ENCODE data around the gene MRPS2.

MRPS2 gene

GRCh38 chr9:135471791-135472640, 28.5 kb upstream of the MRPS2 start:
- no peaks in the 10 kb centered on the region for H3K36me3 ChIP-seq (ENCODE audit: control insufficient read depth, insufficient read depth, low read length)
- no peaks in the 10 kb centered on the region for H3K4me1 ChIP-seq (ENCODE audit: control insufficient read depth, insufficient read depth, low read length)
- no peaks in the 10 kb centered on the region for H3K27me3 ChIP-seq (ENCODE audit: control insufficient read depth, insufficient read depth, low read length)
- no peaks in the 10 kb centered on the region for H3K9me3 ChIP-seq (ENCODE audit: control insufficient read depth, insufficient read depth, low read length)
- H3K4me3 ChIP-seq (ENCODE audit: low read depth, low read length), result no peak overlapping the region
- H3K9ac ChIP-seq (ENCODE audit: low read depth, low read length), result no peak overlapping the region

- no peak overlapping the region for H3K9ac ChIP-seq (ENCODE audit: low read depth, low read length)
- H3K9me3 ChIP-seq (ENCODE audit: control insufficient read depth, insufficient read depth, low read length), result no peaks in the 10 kb centered on the region
- H3K27me3 ChIP-seq (ENCODE audit: control insufficient read depth, insufficient read depth, low read length), result no peaks in the 10 kb centered on the region
- H3K36me3 ChIP-seq (ENCODE audit: control insufficient read depth, insufficient read depth, low read length), result no peaks in the 10 kb centered on the region
- no peaks in the 10 kb centered on the region for H3K4me1 ChIP-seq (ENCODE audit: control insufficient read depth, insufficient read depth, low read length)
- H3K4me3 ChIP-seq (ENCODE audit: low read depth, low read length), result no peak overlapping the region
These were observed 26.4 kb upstream of the MRPS2 start for GRCh38 chr9:135473972-135474543.

DNA sequence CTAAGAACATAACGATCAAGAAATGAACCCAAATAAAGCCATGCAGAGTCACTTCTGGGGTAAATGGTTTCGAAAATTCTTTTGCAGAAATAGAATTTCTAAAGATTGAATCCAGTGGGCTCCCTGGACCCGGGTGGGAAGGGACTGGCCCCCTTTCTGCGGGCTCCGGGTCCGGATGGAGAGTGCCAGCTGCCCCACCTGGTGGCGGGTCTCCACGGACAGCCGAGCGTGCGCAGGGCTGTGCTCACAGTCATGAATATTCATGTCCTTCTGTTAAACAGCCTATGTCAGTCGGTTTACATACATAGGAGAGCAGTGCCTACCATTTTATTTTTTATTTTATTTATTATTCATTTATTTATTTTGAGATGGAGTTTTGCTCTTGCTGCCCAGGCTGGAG, 25.6 kb upstream of the MRPS2 start:
- Histone ChIP-seq H3K27me3 (ENCODE audit: control insufficient read depth, insufficient read depth, low read length) (no peaks in the 10 kb centered on the region), H3K4me3 (ENCODE audit: low read depth, low read length) (no peak overlapping the region), H3K9me3 (ENCODE audit: control insufficient read depth, insufficient read depth, low read length) (no peaks in the 10 kb centered on the region), H3K9ac (ENCODE audit: low read depth, low read length) (no peak overlapping the region), H3K4me1 (ENCODE audit: control insufficient read depth, insufficient read depth, low read length) (no peaks in the 10 kb centered on the region), H3K36me3 (ENCODE audit: control insufficient read depth, insufficient read depth, low read length) (no peaks in the 10 kb centered on the region)

- no peaks in the 10 kb centered on the region for H3K36me3 ChIP-seq (ENCODE audit: control insufficient read depth, insufficient read depth, low read length)
- no peaks in the 10 kb centered on the region for H3K27me3 ChIP-seq (ENCODE audit: control insufficient read depth, insufficient read depth, low read length)
- no peak overlapping the region for H3K9ac ChIP-seq (ENCODE audit: low read depth, low read length)
- no peak overlapping the region for H3K4me3 ChIP-seq (ENCODE audit: low read depth, low read length)
- H3K4me1 ChIP-seq (ENCODE audit: control insufficient read depth, insufficient read depth, low read length), result no peaks in the 10 kb centered on the region
- no peaks in the 10 kb centered on the region for H3K9me3 ChIP-seq (ENCODE audit: control insufficient read depth, insufficient read depth, low read length)
These were observed 23.7 kb upstream of the MRPS2 start for GRCh38 chr9:135476561-135477355.

- no peaks in the 10 kb centered on the region for H3K27me3 ChIP-seq (ENCODE audit: control insufficient read depth, insufficient read depth, low read length)
- no peak overlapping the region for H3K4me3 ChIP-seq (ENCODE audit: low read depth, low read length)
- H3K4me1 ChIP-seq (ENCODE audit: control insufficient read depth, insufficient read depth, low read length), result no peaks in the 10 kb centered on the region
- H3K36me3 ChIP-seq (ENCODE audit: control insufficient read depth, insufficient read depth, low read length), result no peaks in the 10 kb centered on the region
- no peak overlapping the region for H3K9ac ChIP-seq (ENCODE audit: low read depth, low read length)
- no peaks in the 10 kb centered on the region for H3K9me3 ChIP-seq (ENCODE audit: control insufficient read depth, insufficient read depth, low read length)
These were observed 22.3 kb upstream of the MRPS2 start for GRCh38 chr9:135478191-135478590.

- H3K4me1 ChIP-seq (ENCODE audit: control insufficient read depth, insufficient read depth, low read length), result no peaks in the 10 kb centered on the region
- H3K4me3 ChIP-seq (ENCODE audit: low read depth, low read length), result peak overlapping the region; percentile 43
- no peak overlapping the region for H3K9ac ChIP-seq (ENCODE audit: low read depth, low read length)
- H3K9me3 ChIP-seq (ENCODE audit: control insufficient read depth, insufficient read depth, low read length), result no peaks in the 10 kb centered on the region
- peaks cover 6% of the 10 kb centered on the region for H3K36me3 ChIP-seq (ENCODE audit: control insufficient read depth, insufficient read depth, low read length)
- no peaks in the 10 kb centered on the region for H3K27me3 ChIP-seq (ENCODE audit: control insufficient read depth, insufficient read depth, low read length)
These were observed 21.5 kb upstream of the MRPS2 start for GRCh38 chr9:135478829-135479468.

- Histone ChIP-seq H3K36me3 (ENCODE audit: control insufficient read depth, insufficient read depth, low read length) (peaks cover 12% of the 10 kb centered on the region), H3K27me3 (ENCODE audit: control insufficient read depth, insufficient read depth, low read length) (no peaks in the 10 kb centered on the region), H3K9ac (ENCODE audit: low read depth, low read length) (peak within 1 kb of the TSS; percentile 87), H3K4me3 (ENCODE audit: low read depth, low read length) (peak within 1 kb of the TSS; percentile 54), H3K9me3 (ENCODE audit: control insufficient read depth, insufficient read depth, low read length) (no peaks in the 10 kb centered on the region), H3K4me1 (ENCODE audit: control insufficient read depth, insufficient read depth, low read length) (no peaks in the 10 kb centered on the region)
These were observed 20.9 kb upstream of the MRPS2 start, which contains the start of gene PPP1R26 for GRCh38 chr9:135479469-135480052. Gene PPP1R26 (plus strand): TSS chr9:135479782. CDS start chr9:135484511, 4,729 bp downstream.

- peak overlapping the region; percentile 87 for H3K9ac ChIP-seq (ENCODE audit: low read depth, low read length)
- H3K27me3 ChIP-seq (ENCODE audit: control insufficient read depth, insufficient read depth, low read length), result no peaks in the 10 kb centered on the region
- H3K4me3 ChIP-seq (ENCODE audit: low read depth, low read length), result peak overlapping the region; percentile 54
- H3K9me3 ChIP-seq (ENCODE audit: control insufficient read depth, insufficient read depth, low read length), result no peaks in the 10 kb centered on the region
- H3K36me3 ChIP-seq (ENCODE audit: control insufficient read depth, insufficient read depth, low read length), result peaks cover 17% of the 10 kb centered on the region
- no peaks in the 10 kb centered on the region for H3K4me1 ChIP-seq (ENCODE audit: control insufficient read depth, insufficient read depth, low read length)
These were observed 20.2 kb upstream of the MRPS2 start for GRCh38 chr9:135480071-135480939.

GRCh38 chr9:135480940-135481310, 19.6 kb upstream of the MRPS2 start:
- H3K9ac ChIP-seq (ENCODE audit: low read depth, low read length), result peak overlapping the region; percentile 87
- H3K9me3 ChIP-seq (ENCODE audit: control insufficient read depth, insufficient read depth, low read length), result no peaks in the 10 kb centered on the region
- peaks cover 23% of the 10 kb centered on the region for H3K36me3 ChIP-seq (ENCODE audit: control insufficient read depth, insufficient read depth, low read length)
- peak overlapping the region; percentile 54 for H3K4me3 ChIP-seq (ENCODE audit: low read depth, low read length)
- no peaks in the 10 kb centered on the region for H3K4me1 ChIP-seq (ENCODE audit: control insufficient read depth, insufficient read depth, low read length)
- no peaks in the 10 kb centered on the region for H3K27me3 ChIP-seq (ENCODE audit: control insufficient read depth, insufficient read depth, low read length)

DNA sequence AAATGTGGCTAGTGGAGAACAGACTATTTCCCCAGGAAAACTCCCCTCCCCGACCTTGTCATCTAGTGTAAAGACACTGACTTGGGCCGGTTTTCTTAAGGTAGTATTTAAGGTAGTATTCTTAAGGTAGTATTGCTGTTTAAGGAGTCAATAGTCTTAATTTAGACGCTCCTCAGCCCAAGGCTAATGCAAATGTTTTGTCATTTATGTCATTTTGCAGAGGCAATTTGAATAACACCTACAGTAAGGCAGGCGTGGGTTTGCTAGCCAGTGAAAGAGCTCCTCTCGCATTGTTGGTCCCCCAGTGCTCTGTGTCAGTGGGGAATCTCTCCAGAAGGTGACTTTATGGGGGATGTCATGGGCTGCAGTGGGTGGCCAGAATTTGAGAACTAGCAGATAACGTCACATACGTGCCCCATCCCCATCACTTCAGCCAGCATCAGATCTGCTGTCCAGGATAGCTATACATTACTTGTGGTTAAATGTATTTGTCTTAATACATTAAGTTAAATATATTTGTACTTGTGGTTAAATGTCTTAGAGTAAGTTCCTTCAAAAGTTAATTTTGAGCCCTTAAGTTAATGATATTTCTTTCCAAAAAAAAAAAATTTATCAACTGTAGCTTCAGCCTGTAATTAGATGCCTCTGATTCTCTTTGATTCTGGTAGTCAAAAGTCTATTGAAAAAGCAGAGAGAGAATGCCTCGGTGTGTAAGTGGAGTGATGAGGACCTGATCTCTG, 18.3 kb upstream of the MRPS2 start:
- Histone ChIP-seq H3K9me3 (ENCODE audit: control insufficient read depth, insufficient read depth, low read length) (no peaks in the 10 kb centered on the region), H3K4me1 (ENCODE audit: control insufficient read depth, insufficient read depth, low read length) (no peaks in the 10 kb centered on the region), H3K36me3 (ENCODE audit: control insufficient read depth, insufficient read depth, low read length) (peaks cover 35% of the 10 kb centered on the region), H3K4me3 (ENCODE audit: low read depth, low read length) (no peak overlapping the region), H3K27me3 (ENCODE audit: control insufficient read depth, insufficient read depth, low read length) (no peaks in the 10 kb centered on the region), H3K9ac (ENCODE audit: low read depth, low read length) (no peak overlapping the region)

All from iPS-15b (cell line).